Sigmoid colon (tissue), 4 donors: ENCODE results near the gene SGCD.

Source experiments
- POLR2AphosphoS5 ChIP-seq, 4 donors: sonication (generic); formaldehyde crosslinking; IDR thresholded peaks; one replicate each; pipeline ENCODE4 v1.6.1; 2017; ENCODE audit warnings: antibody characterized with exemption in 4 of 4
- TF ChIP-seq, protein P1 (sequence below), 4 experiments: fragments of 450-650 bp in 3 of 4; fragments of 200-600 bp in 1 of 4; IDR thresholded peaks; one replicate each; pipeline ENCODE4 v1.5.1; 2016 to 2019; ENCODE audit warnings: antibody characterized with exemption in 4 of 4, mild to moderate bottlenecking in 3 of 4, moderate library complexity in 2 of 4

DNA sequence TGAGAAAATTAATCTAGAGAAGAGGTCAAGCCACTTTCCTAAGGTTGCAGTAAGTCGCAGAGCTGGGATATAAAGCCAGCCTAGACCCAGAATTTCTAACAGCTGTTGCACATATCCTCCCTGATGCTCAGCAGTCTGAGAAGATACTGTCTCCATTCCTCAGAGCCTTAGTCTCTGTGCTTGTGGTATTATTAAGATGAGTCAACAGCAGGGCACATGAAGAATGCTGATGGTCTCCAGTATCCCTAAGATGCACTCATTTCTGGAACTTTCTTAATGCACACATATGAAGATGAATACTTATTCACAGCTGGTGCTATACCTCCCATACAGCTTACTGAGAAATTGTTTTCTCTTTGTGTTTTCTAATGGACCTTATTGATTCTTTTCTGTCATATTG, 32.5 kb downstream of the SGCD start:
- TF ChIP-seq, protein P1, sequence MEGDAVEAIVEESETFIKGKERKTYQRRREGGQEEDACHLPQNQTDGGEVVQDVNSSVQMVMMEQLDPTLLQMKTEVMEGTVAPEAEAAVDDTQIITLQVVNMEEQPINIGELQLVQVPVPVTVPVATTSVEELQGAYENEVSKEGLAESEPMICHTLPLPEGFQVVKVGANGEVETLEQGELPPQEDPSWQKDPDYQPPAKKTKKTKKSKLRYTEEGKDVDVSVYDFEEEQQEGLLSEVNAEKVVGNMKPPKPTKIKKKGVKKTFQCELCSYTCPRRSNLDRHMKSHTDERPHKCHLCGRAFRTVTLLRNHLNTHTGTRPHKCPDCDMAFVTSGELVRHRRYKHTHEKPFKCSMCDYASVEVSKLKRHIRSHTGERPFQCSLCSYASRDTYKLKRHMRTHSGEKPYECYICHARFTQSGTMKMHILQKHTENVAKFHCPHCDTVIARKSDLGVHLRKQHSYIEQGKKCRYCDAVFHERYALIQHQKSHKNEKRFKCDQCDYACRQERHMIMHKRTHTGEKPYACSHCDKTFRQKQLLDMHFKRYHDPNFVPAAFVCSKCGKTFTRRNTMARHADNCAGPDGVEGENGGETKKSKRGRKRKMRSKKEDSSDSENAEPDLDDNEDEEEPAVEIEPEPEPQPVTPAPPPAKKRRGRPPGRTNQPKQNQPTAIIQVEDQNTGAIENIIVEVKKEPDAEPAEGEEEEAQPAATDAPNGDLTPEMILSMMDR (IDR thresholded peaks at IDR 0.05), result no peak
- TF ChIP-seq POLR2AphosphoS5 (IDR thresholded peaks at IDR 0.05), result no peak
